Kidney (tissue), 14 donors: ENCODE data around the gene APPL1. TPM values are rescaled to one million over a fixed set of nuclear protein-coding genes. Genes with fewer than 3 reads are reported as not detected.

ENCODE experiments used
- DNase-seq, 5 donors: peaks; one replicate each; pipeline ENCODE4 v3.0.0-alpha.2; 2013 to 2020
- FAIRE-seq: peaks from 2 replicates; lab custom pipeline; 2012; peaks lifted over from hg19 to GRCh38; lab: Jason Lieb, UNC
- H3K27ac ChIP-seq, 2 donors: one replicate each; pipeline ENCODE4 v1.7.0; 2013; ENCODE audit warnings: low read depth in 2 of 2, low read length in 2 of 2, inconsistent platforms in 1 of 2
- H3K27me3 ChIP-seq: one replicate; pipeline ENCODE4 v1.7.1; 2013; ENCODE audit warnings: low read length, inconsistent platforms; ENCODE audit not compliant: control insufficient read depth, insufficient read depth
- H3K36me3 ChIP-seq, 3 donors: one replicate each; pipeline versions ENCODE4 v1.7.0 to v1.7.1; 2013; ENCODE audit warnings: low read length in 3 of 3, control low read depth in 1 of 3, inconsistent platforms in 1 of 3; ENCODE audit not compliant: insufficient read depth in 3 of 3, control insufficient read depth in 2 of 3
- H3K4me1 ChIP-seq, 3 donors: one replicate each; pipeline versions ENCODE4 v1.7.0 to v1.7.1; 2013; ENCODE audit warnings: low read length in 3 of 3, inconsistent platforms in 1 of 3, low read depth in 1 of 3; ENCODE audit not compliant: control insufficient read depth in 2 of 3, insufficient read depth in 2 of 3
- H3K4me3 ChIP-seq, 3 donors: one replicate each; pipeline versions ENCODE4 v1.7.0 to v1.8.1; 2013; ENCODE audit warnings: low read length in 3 of 3, control low read depth in 1 of 3, inconsistent platforms in 1 of 3
- H3K9ac ChIP-seq, 3 donors: one replicate each; pipeline versions ENCODE4 v1.7.0 to v1.7.1; 2013; ENCODE audit warnings: low read length in 3 of 3, control low read depth in 1 of 3, inconsistent platforms in 1 of 3
- H3K9me3 ChIP-seq, 3 donors: one replicate each; pipeline versions ENCODE4 v1.7.0 to v1.7.1; 2013; ENCODE audit warnings: low read length in 3 of 3, control low read depth in 1 of 3, inconsistent platforms in 1 of 3; ENCODE audit not compliant: control insufficient read depth in 2 of 3, insufficient read depth in 1 of 3
- CTCF ChIP-seq: IDR thresholded peaks from 3 replicates; pipeline ENCODE4 v1.5.1; 2012; ENCODE audit warnings: mild to moderate bottlenecking, moderate library complexity, borderline replicate concordance; ENCODE audit not compliant: insufficient read depth; ENCODE audit errors: extremely low read depth
- intact Hi-C: fragments of 100-400 bp; cut with DNase I; formaldehyde crosslinking; loops from one replicate; pipeline ENCODE4 v1.11.1; 2022
- polyA plus RNA-seq: library from polyadenylated mRNA; stranded (reverse); fragments of 350-450 nt; fragmentation: Illumina TruSeq; extraction: RNeasy Lipid Tissue Mini Kit (QIAGEN cat#74804); gene quantifications from one replicate; pipeline ENCODE4 v1.2.3, GENCODE V29; 2014; ENCODE audit warnings: low read depth, low replicate concordance; ENCODE audit not compliant: insufficient read depth
- total RNA-seq: library from RNA; stranded (reverse); fragmentation: NEBNext Ultra II Directional; extraction: Animal tissue kit (Norgen Biotek cat#: 25700); gene quantifications from one replicate; pipeline ENCODE4 v1.2.1, GENCODE V29; 2021
- donor health status: control.
- donor health status: control.
- donor health status: control.
- donor health status: control.
- donor health status: control.
- donor health status: DM: yes; HTN: yes; CAD: no.
- donor health status: Normal renal cell carcinoma (clear cell type).

Gene APPL1
- total and polyA plus RNA-seq, 2 donors from 2014 or later: 9.5 to 48.2 TPM

GRCh38 chr3:57256844-57257243, 29.3 kb downstream of the APPL1 start:
- DNase-seq (no peak), FAIRE-seq (no peak)
- H3K27ac ChIP-seq: no peak overlapping the region
- no peak overlapping the region for H3K4me3 ChIP-seq
- no peaks in the 10 kb centered on the region for H3K9me3 ChIP-seq
- H3K4me1 ChIP-seq: no peaks in the 10 kb centered on the region
- H3K36me3 ChIP-seq: peaks cover 5 to 29% (median 10%) of the 10 kb centered on the region in 3 donors
- H3K27me3 ChIP-seq: no peaks in the 10 kb centered on the region
- no peak overlapping the region for H3K9ac ChIP-seq
- no peak for TF ChIP-seq CTCF
- intact Hi-C loops: no loop called here

- Histone ChIP-seq H3K9me3 (no peaks in the 10 kb centered on the region), H3K27me3 (no peaks in the 10 kb centered on the region), H3K27ac (no peak overlapping the region), H3K4me1 (no peaks in the 10 kb centered on the region), H3K36me3 (peaks cover 5 to 32% (median 10%) of the 10 kb centered on the region in 3 donors), H3K9ac (no peak overlapping the region), H3K4me3 (no peak overlapping the region)
- DNase-seq: no peak
- TF ChIP-seq CTCF: no peak
- no peak for FAIRE-seq
- intact Hi-C loops: no loop called here
Measured at GRCh38 chr3:57257678-57258077, 30.1 kb downstream of the APPL1 start.

GRCh38 chr3:57261119-57261518, 33.6 kb downstream of the APPL1 start:
- H3K4me3 ChIP-seq: no peak overlapping the region
- no peak for TF ChIP-seq CTCF
- no peak overlapping the region for H3K27ac ChIP-seq
- intact Hi-C loops: no loop called here
- DNase-seq (no peak), FAIRE-seq (no peak)
- no peaks in the 10 kb centered on the region for H3K9me3 ChIP-seq
- peaks cover 13 to 34% (median 16%) of the 10 kb centered on the region in 3 donors for H3K36me3 ChIP-seq
- H3K4me1 ChIP-seq: no peaks in the 10 kb centered on the region
- H3K9ac ChIP-seq: no peak overlapping the region
- H3K27me3 ChIP-seq: no peaks in the 10 kb centered on the region

GRCh38 chr3:57261929-57262328, 34.4 kb downstream of the APPL1 start:
- Histone ChIP-seq H3K27me3 (no peaks in the 10 kb centered on the region), H3K36me3 (peaks cover 15 to 34% (median 16%) of the 10 kb centered on the region in 3 donors), H3K4me3 (no peak overlapping the region), H3K27ac (no peak overlapping the region), H3K9me3 (no peaks in the 10 kb centered on the region), H3K9ac (no peak overlapping the region), H3K4me1 (no peaks in the 10 kb centered on the region)
- intact Hi-C loops: no loop called here
- no peak for FAIRE-seq
- DNase-seq: no peak
- no peak for TF ChIP-seq CTCF
